Trophoblast cell (in vitro differentiated cells and primary cell): ENCODE measurements around the gene TNFRSF14.

Experiments
- DNase-seq, 2 donors: peaks; one replicate each; pipeline ENCODE4 v3.0.0-alpha.2; 2016
- H2AFZ ChIP-seq: 2 replicates; pipeline ENCODE4 v1.6.1; 2013; ENCODE audit warnings: low read length, moderate library complexity, mild to moderate bottlenecking; ENCODE audit not compliant: insufficient read depth, poor library complexity
- H2AK5ac ChIP-seq: 2 replicates; pipeline ENCODE4 v1.6.1; 2013; ENCODE audit warnings: mild to moderate bottlenecking, low read length
- H2BK120ac ChIP-seq: 2 replicates; pipeline ENCODE4 v1.6.1; 2013; ENCODE audit warnings: low read length, mild to moderate bottlenecking, moderate library complexity; ENCODE audit not compliant: insufficient read depth, poor library complexity
- H2BK12ac ChIP-seq: 2 replicates; pipeline ENCODE4 v1.6.1; 2013; ENCODE audit warnings: mild to moderate bottlenecking, low read length, moderate library complexity
- H2BK5ac ChIP-seq: 2 replicates; pipeline ENCODE4 v1.6.1; 2013; ENCODE audit warnings: low read length, low read depth, moderate library complexity, mild to moderate bottlenecking; ENCODE audit not compliant: poor library complexity
- H3K14ac ChIP-seq: 2 replicates; pipeline ENCODE4 v1.6.1; 2013; ENCODE audit warnings: mild to moderate bottlenecking, low read length
- H3K18ac ChIP-seq: 2 replicates; pipeline ENCODE4 v1.6.1; 2013; ENCODE audit warnings: mild to moderate bottlenecking, low read length
- H3K23ac ChIP-seq: 2 replicates; pipeline ENCODE4 v1.6.1; 2013; ENCODE audit warnings: low read length
- H3K27ac ChIP-seq: 2 replicates; pipeline ENCODE4 v1.5.1; 2013; ENCODE audit warnings: low read depth, mild to moderate bottlenecking, inconsistent platforms, low read length, moderate library complexity
- H3K27me3 ChIP-seq: 2 replicates; pipeline ENCODE4 v1.6.1; 2013; ENCODE audit warnings: inconsistent platforms, mild to moderate bottlenecking, low read length, moderate library complexity; ENCODE audit not compliant: insufficient read depth
- H3K36me3 ChIP-seq, 2 experiments: 1 replicate in 1 of 2; 2 replicates in 1 of 2; pipeline ENCODE4 v1.6.1; 2013; ENCODE audit warnings: low read length in 2 of 2, mild to moderate bottlenecking in 2 of 2, moderate library complexity in 1 of 2; ENCODE audit not compliant: insufficient read depth in 2 of 2, control insufficient read depth in 1 of 2
- H3K4ac ChIP-seq: 2 replicates; pipeline ENCODE4 v1.6.1; 2013; ENCODE audit warnings: low read depth, mild to moderate bottlenecking, low read length, moderate library complexity
- H3K4me1 ChIP-seq, 2 experiments: 1 replicate in 1 of 2; 2 replicates in 1 of 2; pipeline ENCODE4 v1.6.1; 2013; ENCODE audit warnings: low read length in 2 of 2, mild to moderate bottlenecking in 2 of 2, moderate library complexity in 1 of 2; ENCODE audit not compliant: insufficient read depth in 2 of 2, control insufficient read depth in 1 of 2
- H3K4me2 ChIP-seq: 2 replicates; pipeline ENCODE4 v1.6.1; 2013; ENCODE audit warnings: inconsistent platforms, mild to moderate bottlenecking, low read length, moderate library complexity
- H3K4me3 ChIP-seq: 2 replicates; pipeline ENCODE4 v1.5.1; 2013; ENCODE audit warnings: mild to moderate bottlenecking, low read depth, low read length, inconsistent platforms
- H3K79me1 ChIP-seq: one replicate; pipeline ENCODE4 v1.6.1; 2013; ENCODE audit warnings: low read length
- H3K79me2 ChIP-seq: 2 replicates; pipeline ENCODE4 v1.6.1; 2013; ENCODE audit warnings: low read length, mild to moderate bottlenecking; ENCODE audit not compliant: control insufficient read depth, insufficient read depth, poor library complexity
- H3K9ac ChIP-seq: 2 replicates; pipeline ENCODE4 v1.6.1; 2013; ENCODE audit warnings: mild to moderate bottlenecking, low read length
- H3K9me3 ChIP-seq: 2 replicates; pipeline ENCODE4 v1.6.1; 2013; ENCODE audit warnings: low read depth, mild to moderate bottlenecking, control low read depth, inconsistent platforms, low read length; ENCODE audit not compliant: insufficient read depth
- H4K12ac ChIP-seq: 2 replicates; pipeline ENCODE4 v1.6.1; 2013; ENCODE audit warnings: low read depth, mild to moderate bottlenecking, low read length, moderate library complexity
- H4K8ac ChIP-seq: 2 replicates; pipeline ENCODE4 v1.6.1; 2013; ENCODE audit warnings: low read depth, mild to moderate bottlenecking, low read length, moderate library complexity
- H4K91ac ChIP-seq: one replicate; pipeline ENCODE4 v1.6.1; 2013; ENCODE audit warnings: low read depth, mild to moderate bottlenecking, low read length, moderate library complexity
- WGBS: extraction: QIAGEN DNeasy Blood & Tissue Kit; methylation state at CpG from one replicate; pipeline ENCODE4 v1.1.7; 2013; ENCODE audit warnings: missing lambda C conversion rate; ENCODE audit not compliant: insufficient read length, insufficient coverage; ENCODE audit errors: extremely low coverage; 5-methylcytosine and 5-hydroxymethylcytosine counted together

The TNFRSF14 gene

GRCh38 chr1:2523191-2523890, 32.8 kb upstream of the TNFRSF14 start:
- H3K79me2 ChIP-seq = peaks cover 12% of the 10 kb centered on the region
- WGBS = no CpG with 5 or more reads among the region's 32 CpGs
- DNase-seq = no peak

GRCh38 chr1:2523891-2524609, 32.1 kb upstream of the TNFRSF14 start:
- no peak overlapping the region for H2AK5ac ChIP-seq
- peak overlapping the region; percentile 12 for H3K4me2 ChIP-seq
- no peak overlapping the region for H3K18ac ChIP-seq
- H2BK5ac ChIP-seq = no peak overlapping the region
- H3K4me1 ChIP-seq = peaks cover 7 to 15% of the 10 kb centered on the region in 2 experiments
- peaks cover 24 to 26% of the 10 kb centered on the region in 2 experiments for H3K36me3 ChIP-seq
- no peak overlapping the region for H2BK12ac ChIP-seq
- H3K9me3 ChIP-seq = no peaks in the 10 kb centered on the region
- peaks cover 7% of the 10 kb centered on the region for H3K79me1 ChIP-seq
- H3K79me2 ChIP-seq = peaks cover 12% of the 10 kb centered on the region
- H3K14ac ChIP-seq = no peak overlapping the region
- H4K8ac ChIP-seq = no peak overlapping the region
- no peak overlapping the region for H3K4me3 ChIP-seq
- H4K12ac ChIP-seq = no peak overlapping the region
- no peak for DNase-seq
- H4K91ac ChIP-seq = no peak overlapping the region
- H3K27ac ChIP-seq = no peak overlapping the region
- H2BK120ac ChIP-seq = no peak overlapping the region
- H2AFZ ChIP-seq = no peak overlapping the region
- peaks cover 21% of the 10 kb centered on the region for H3K27me3 ChIP-seq
- H3K23ac ChIP-seq = no peak overlapping the region
- H3K4ac ChIP-seq = peak overlapping the region; percentile 12
- WGBS = no CpG with 5 or more reads among the region's 10 CpGs
- no peak overlapping the region for H3K9ac ChIP-seq

More at GRCh38 chr1:2523191-2523890, 32.8 kb upstream of the TNFRSF14 start:
- Histone ChIP-seq H4K91ac (no peak overlapping the region), H3K27ac (no peak overlapping the region), H2BK120ac (no peak overlapping the region), H3K9me3 (no peaks in the 10 kb centered on the region), H3K4me1 (peaks cover 7 to 15% of the 10 kb centered on the region in 2 experiments), H4K12ac (no peak overlapping the region), H3K79me1 (peaks cover 7% of the 10 kb centered on the region), H2BK5ac (no peak overlapping the region), H3K23ac (no peak overlapping the region), H4K8ac (no peak overlapping the region), H3K27me3 (peaks cover 14% of the 10 kb centered on the region), H2AK5ac (no peak overlapping the region), H3K4me3 (no peak overlapping the region), H3K14ac (no peak overlapping the region), H3K36me3 (peaks cover 31 to 33% of the 10 kb centered on the region in 2 experiments), H3K9ac (no peak overlapping the region), H3K4me2 (no peak overlapping the region), H3K18ac (no peak overlapping the region), H2BK12ac (no peak overlapping the region), H3K4ac (peak overlapping the region; percentile 66), H2AFZ (no peak overlapping the region)

- Histone ChIP-seq H2BK5ac (peak overlapping the region; percentile 61), H3K36me3 (peaks cover 11 to 12% of the 10 kb centered on the region in 2 experiments), H3K14ac (peak overlapping the region; percentile 25), H3K4me3 (peak overlapping the region; percentile 83), H4K91ac (peak overlapping the region; percentile 29), H3K4me1 (peaks cover 7 to 19% of the 10 kb centered on the region in 2 experiments), H3K23ac (no peak overlapping the region), H3K9me3 (no peaks in the 10 kb centered on the region), H2BK120ac (peak overlapping the region; percentile 19), H4K12ac (peak overlapping the region; percentile 22), H3K79me1 (peaks cover 7% of the 10 kb centered on the region), H2BK12ac (no peak overlapping the region), H3K27ac (no peak overlapping the region), H3K79me2 (peaks cover 12% of the 10 kb centered on the region), H4K8ac (peak overlapping the region; percentile 33), H3K4ac (peak overlapping the region; percentile 14), H2AK5ac (peak overlapping the region; percentile 5), H2AFZ (peak overlapping the region; percentile 1), H3K27me3 (peaks cover 35% of the 10 kb centered on the region), H3K4me2 (peak overlapping the region; percentile 92), H3K18ac (peak overlapping the region; percentile 63), H3K9ac (peak overlapping the region; percentile 88)
- no CpG with 5 or more reads among the region's 20 CpGs for WGBS
- no peak for DNase-seq
Measured at GRCh38 chr1:2525572-2525919, 30.6 kb upstream of the TNFRSF14 start.

GRCh38 chr1:2525920-2526823, 30.0 kb upstream of the TNFRSF14 start, which contains the start of gene PANK4:
TSS of gene PANK4 (minus strand) at chr1:2526596. CDS start at chr1:2526587, 9 bp downstream.
- H3K27ac ChIP-seq = peak within 1 kb of the TSS; percentile 68
- peaks cover 12% of the 10 kb centered on the region for H3K79me2 ChIP-seq
- peak within 1 kb of the TSS; percentile 83 for H3K4me3 ChIP-seq
- H3K27me3 ChIP-seq = peaks cover 42% of the 10 kb centered on the region
- peak within 1 kb of the TSS; percentile 19 for H2BK120ac ChIP-seq
- H2BK12ac ChIP-seq = no peak within 1 kb of the TSS
- peak within 1 kb of the TSS; percentile 92 for H3K4me2 ChIP-seq
- peak within 1 kb of the TSS; percentile 63 for H3K18ac ChIP-seq
- no peak within 1 kb of the TSS for H3K23ac ChIP-seq
- peaks cover 7 to 19% of the 10 kb centered on the region in 2 experiments for H3K4me1 ChIP-seq
- peak within 1 kb of the TSS; percentile 66 for H4K12ac ChIP-seq
- peak within 1 kb of the TSS; percentile 83 for H4K8ac ChIP-seq
- no CpG with 5 or more reads among the region's 107 CpGs for WGBS
- H3K9me3 ChIP-seq = peaks cover 3% of the 10 kb centered on the region
- peak; percentile 92 to 93 for DNase-seq
- H3K79me1 ChIP-seq = peaks cover 7% of the 10 kb centered on the region
- H2AK5ac ChIP-seq = peak within 1 kb of the TSS; percentile 5
- H3K4ac ChIP-seq = peak within 1 kb of the TSS; percentile 14
- H4K91ac ChIP-seq = peak within 1 kb of the TSS; percentile 55
- H2AFZ ChIP-seq = peak within 1 kb of the TSS; percentile 1
- H2BK5ac ChIP-seq = peak within 1 kb of the TSS; percentile 61
- peaks cover 5% of the 10 kb centered on the region in 2 experiments for H3K36me3 ChIP-seq
- peak within 1 kb of the TSS; percentile 25 for H3K14ac ChIP-seq
- peak within 1 kb of the TSS; percentile 88 for H3K9ac ChIP-seq
